Subcutaneous adipose tissue (tissue), 4 donors: ENCODE data around the gene SLC25A20. TPM values are rescaled to one million over a fixed set of nuclear protein-coding genes. Genes with fewer than 3 reads are reported as not detected.

Experiments
- CTCF ChIP-seq: fragments of 450-650 bp; IDR thresholded peaks from one replicate; pipeline ENCODE4 v1.5.1; 2016; ENCODE audit warnings: low read depth, mild to moderate bottlenecking, control low read depth, antibody characterized with exemption, moderate library complexity
- total RNA-seq, 4 donors: library from RNA; depleted of rRNA; stranded (reverse); fragments of >200 nt; gene quantifications; one replicate each; pipeline ENCODE4 v1.1.0, GENCODE V29; 2016

SLC25A20 gene
- total RNA-seq, 4 donors from 2014 or later, result 28.8 to 58.4 (median 42.2) TPM

DNA sequence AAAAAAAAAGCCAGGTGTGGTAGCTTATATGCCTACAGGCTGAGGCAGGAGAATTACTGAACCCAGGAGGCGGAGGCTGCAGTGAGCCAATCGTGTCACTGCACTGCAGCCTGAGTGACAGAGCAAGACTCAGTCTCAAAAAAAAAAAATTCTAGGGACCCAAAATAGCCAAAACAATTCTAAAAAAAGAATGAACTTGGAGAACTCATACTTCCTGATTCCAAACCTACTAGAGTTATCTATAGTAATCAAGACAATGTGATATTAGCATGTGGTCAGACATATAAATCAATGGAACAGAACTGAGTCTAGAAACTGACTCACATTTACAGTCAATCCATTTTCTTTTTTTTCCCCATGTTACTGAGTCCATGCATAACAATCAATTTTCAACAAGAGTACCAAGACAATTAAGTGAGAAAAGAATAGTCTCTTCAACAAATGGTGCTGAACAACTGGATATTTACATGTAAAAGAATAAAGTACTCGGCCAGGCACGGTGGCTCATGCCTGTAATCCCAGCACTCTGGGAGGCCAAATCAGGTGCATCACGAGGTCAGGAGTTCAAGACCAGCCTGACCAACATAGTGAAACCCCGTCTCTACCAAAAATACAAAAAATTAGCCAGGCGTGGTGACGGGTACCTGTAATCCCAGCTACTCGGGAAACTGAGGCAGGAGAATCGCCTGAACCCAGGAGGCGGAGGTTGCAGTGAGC is 62.9 kb downstream of the SLC25A20 start:
- TF ChIP-seq CTCF, result no peak

DNA sequence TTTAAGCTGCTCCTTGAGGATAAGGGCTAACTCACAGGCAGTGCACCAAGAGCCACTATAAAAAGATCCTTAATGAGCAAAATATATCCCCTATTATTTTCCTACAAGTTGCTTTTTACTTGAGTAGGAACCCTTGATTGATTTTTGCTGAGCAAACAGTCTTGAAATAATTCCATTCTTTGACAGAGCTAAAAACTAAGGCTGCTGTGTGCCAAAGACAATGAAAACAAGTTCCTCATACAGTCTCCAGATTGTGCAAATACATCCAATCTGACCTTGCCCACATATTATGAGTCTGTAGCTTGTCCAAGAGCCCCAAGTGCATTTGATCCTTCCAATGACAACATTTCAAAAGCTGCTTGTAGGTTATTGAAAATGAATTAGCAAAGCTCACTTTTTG is 66.0 kb downstream of the SLC25A20 start:
- no peak for TF ChIP-seq CTCF

DNA sequence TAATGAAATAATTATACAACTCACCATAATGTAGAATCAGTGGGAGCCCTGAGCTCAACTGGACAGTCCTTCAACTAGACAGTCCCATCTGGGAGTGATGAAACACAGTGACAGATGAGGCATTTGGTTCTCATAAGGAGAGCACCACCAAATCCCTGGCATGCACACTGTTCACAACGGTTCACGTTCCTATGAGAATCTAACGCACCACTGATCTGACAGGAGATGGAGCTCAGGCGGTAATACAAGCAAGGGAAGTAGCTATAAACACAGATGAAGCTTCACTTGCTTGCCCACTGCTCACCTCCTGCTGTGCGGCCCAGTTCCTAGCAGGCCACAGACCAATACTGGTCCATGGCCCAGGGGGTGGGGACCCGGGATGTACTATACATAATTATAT is 68.0 kb downstream of the SLC25A20 start:
- TF ChIP-seq CTCF, result no peak

- no peak for TF ChIP-seq CTCF
These were observed 72.2 kb downstream of the SLC25A20 start for GRCh38 chr3:48826451-48826850.

GRCh38 chr3:48820612-48821324 is 77.9 kb downstream of the SLC25A20 start:
- no peak for TF ChIP-seq CTCF

DNA sequence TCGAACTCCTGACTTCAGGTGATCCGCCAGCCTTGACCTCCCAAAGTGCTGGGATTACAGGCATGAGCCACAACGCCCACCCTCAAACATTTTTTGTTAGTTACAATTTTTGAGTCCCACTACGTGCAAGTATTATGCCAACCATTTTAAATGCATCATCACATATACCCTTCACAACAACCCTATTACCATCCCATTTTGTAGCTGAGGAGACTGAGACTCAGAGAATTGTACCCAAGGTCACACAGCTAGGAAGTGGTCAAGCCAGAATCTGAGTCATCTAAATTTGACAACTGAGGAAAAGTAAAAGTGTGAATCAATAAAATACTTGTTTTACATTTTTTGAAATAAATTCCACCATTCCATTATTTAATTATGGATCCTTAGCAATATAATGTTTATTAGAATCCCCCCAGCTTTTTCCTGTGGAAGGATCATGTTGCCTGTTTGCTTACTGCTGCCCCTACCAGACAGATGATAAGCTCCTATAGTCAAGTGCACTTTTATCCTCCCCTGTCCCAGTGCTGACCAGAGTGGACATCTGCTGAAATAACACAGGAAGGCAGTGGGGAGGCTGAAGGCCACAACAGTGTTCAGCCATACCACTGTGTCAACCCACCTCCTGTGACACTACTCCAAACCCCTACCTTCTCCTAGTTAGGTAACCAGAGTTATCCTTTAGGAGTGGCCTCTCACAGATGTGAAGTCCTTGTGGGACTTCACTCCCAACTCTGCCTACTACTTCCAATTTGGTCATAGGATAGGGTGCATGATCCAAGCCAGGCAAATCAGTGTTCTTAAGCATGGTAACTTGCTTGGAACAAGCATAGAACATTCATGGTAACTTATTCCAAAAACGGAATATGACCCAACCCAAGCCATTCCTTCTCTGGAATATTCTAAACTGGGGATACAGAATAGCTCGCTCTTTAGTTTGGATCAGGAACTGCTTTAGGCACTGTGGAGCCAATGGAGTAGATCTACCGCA is 79.2 kb downstream of the SLC25A20 start:
- TF ChIP-seq CTCF, result no peak
